Testis (tissue), 3 donors: ENCODE data around the gene SLC12A2. TPM values are rescaled to one million over a fixed set of nuclear protein-coding genes. Genes with fewer than 3 reads are reported as not detected.

ENCODE experiments used
- DNase-seq: peaks from one replicate; pipeline ENCODE4 v3.0.0-alpha.2; 2019
- H3K27ac ChIP-seq, 2 donors: fragments of 200-600 bp; sonication (generic); one replicate each; pipeline ENCODE4 v1.5.1; 2019
- H3K27me3 ChIP-seq: fragments of 200-600 bp; sonication (generic); one replicate; pipeline ENCODE4 v1.5.1; 2019
- H3K36me3 ChIP-seq: fragments of 200-600 bp; sonication (generic); one replicate; pipeline ENCODE4 v1.5.1; 2017; ENCODE audit warnings: low read depth; ENCODE audit errors: missing control alignments
- H3K4me1 ChIP-seq: fragments of 200-600 bp; sonication (generic); one replicate; pipeline ENCODE4 v1.5.1; 2019
- H3K4me3 ChIP-seq, 2 donors: fragments of 200-600 bp; sonication (generic); one replicate each; pipeline ENCODE4 v1.5.1; 2017 to 2019
- H3K9me3 ChIP-seq: fragments of 200-600 bp; sonication (generic); one replicate; pipeline ENCODE4 v1.5.1; 2017
- CTCF ChIP-seq, 3 experiments: fragments of 450-650 bp in 2 of 3; fragments of 200-600 bp in 1 of 3; sonication (generic) in 1 of 3; IDR thresholded peaks; one replicate each; pipeline ENCODE4 v1.5.1; 2016 to 2019; ENCODE audit warnings: antibody characterized with exemption in 3 of 3, mild to moderate bottlenecking in 2 of 3, moderate library complexity in 1 of 3
- POLR2A ChIP-seq: fragments of 450-650 bp; IDR thresholded peaks from one replicate; pipeline ENCODE4 v1.6.1; 2017; ENCODE audit warnings: antibody characterized with exemption, mild to moderate bottlenecking, moderate library complexity
- WGBS, 2 donors: methylation state at CpG; one replicate each; pipeline ENCODE4 v1.1.5; 2018; 5-methylcytosine and 5-hydroxymethylcytosine counted together
- intact Hi-C: fragments of 100-400 bp; cut with DNase I; formaldehyde crosslinking; loops from one replicate; pipeline ENCODE4 v1.15.1; 2023; ENCODE audit warnings: low total_unique reads
- polyA plus RNA-seq: library from polyadenylated mRNA; stranded (reverse); fragments of 350-450 nt; fragmentation: Illumina TruSeq; extraction: RNeasy Lipid Tissue Mini Kit (QIAGEN cat#74804); gene quantifications from one replicate; pipeline ENCODE4 v1.2.3, GENCODE V29; 2014; ENCODE audit warnings: low read depth, low replicate concordance; ENCODE audit not compliant: insufficient read depth
- total RNA-seq, 2 donors: library from RNA; depleted of rRNA; stranded (reverse); fragments of >200 nt; gene quantifications; one replicate each; pipeline ENCODE4 v1.2.3, GENCODE V29; 2016

The SLC12A2 gene
- total and polyA plus RNA-seq, 3 donors from 2014 or later, result 27.8 to 40.3 (median 33.0) TPM

GRCh38 chr5:128158342-128158741, 74.8 kb downstream of the SLC12A2 start:
- H3K9me3 ChIP-seq, result no peaks in the 10 kb centered on the region
- TF ChIP-seq POLR2A (no peak), CTCF (IDR thresholded peaks at IDR 0.05) (no peak)
- H3K27ac ChIP-seq, result no peak overlapping the region
- intact Hi-C loops, result no loop called here
- no peaks in the 10 kb centered on the region for H3K36me3 ChIP-seq
- WGBS, 2 donors, result 79 to 98% methylated on average over 3 of the region's 3 CpGs
- H3K4me3 ChIP-seq, result no peak overlapping the region
- no peaks in the 10 kb centered on the region for H3K27me3 ChIP-seq
- H3K4me1 ChIP-seq, result no peaks in the 10 kb centered on the region
- no peak for DNase-seq

DNA sequence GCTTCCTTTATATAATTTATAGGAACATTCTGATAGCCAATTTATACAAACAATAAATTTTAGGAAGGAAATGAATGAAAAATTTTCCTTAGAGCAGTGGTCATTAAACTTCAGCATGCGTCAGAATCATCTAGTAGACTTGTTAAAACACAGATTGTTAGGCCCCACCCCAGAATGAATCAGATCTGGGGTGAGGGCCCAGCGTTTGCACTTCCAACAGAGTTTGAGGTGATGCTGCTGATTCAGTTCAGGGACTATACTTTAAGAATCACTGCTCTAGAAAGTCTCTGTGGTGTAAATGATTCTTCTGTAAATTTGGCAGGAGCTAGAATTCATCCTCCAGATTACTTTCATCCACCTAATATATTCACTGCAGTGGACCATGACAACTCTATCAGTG, 80.4 kb downstream of the SLC12A2 start:
- no peak for TF ChIP-seq POLR2A
- no peak for TF ChIP-seq CTCF (IDR thresholded peaks at IDR 0.05)
- no peaks in the 10 kb centered on the region for H3K36me3 ChIP-seq
- WGBS, 2 donors, result 87 to 92% methylated on average over 2 of the region's 2 CpGs

GRCh38 chr5:128169401-128170017, 85.9 kb downstream of the SLC12A2 start:
- no peak for DNase-seq
- Histone ChIP-seq H3K4me1 (no peaks in the 10 kb centered on the region), H3K36me3 (no peaks in the 10 kb centered on the region), H3K27ac (no peak overlapping the region), H3K4me3 (no peak overlapping the region), H3K27me3 (no peaks in the 10 kb centered on the region), H3K9me3 (no peaks in the 10 kb centered on the region)
- intact Hi-C loops, result no loop called here
- 96 to 99% methylated on average over 2 of the region's 2 CpGs for WGBS, 2 donors
- TF ChIP-seq CTCF (IDR thresholded peaks at IDR 0.05) (no peak), POLR2A (no peak)

More for the DNA sequence above, 80.4 kb downstream of the SLC12A2 start:
- H3K27ac ChIP-seq, result no peak overlapping the region
- intact Hi-C loops, result no loop called here
- H3K9me3 ChIP-seq, result no peaks in the 10 kb centered on the region
- no peaks in the 10 kb centered on the region for H3K27me3 ChIP-seq
- no peak overlapping the region for H3K4me3 ChIP-seq
- H3K4me1 ChIP-seq, result no peaks in the 10 kb centered on the region
- DNase-seq, result no peak

- Histone ChIP-seq H3K27ac (no peak overlapping the region), H3K4me3 (no peak overlapping the region), H3K36me3 (no peaks in the 10 kb centered on the region), H3K27me3 (no peaks in the 10 kb centered on the region), H3K9me3 (no peaks in the 10 kb centered on the region), H3K4me1 (no peaks in the 10 kb centered on the region)
- WGBS, 2 donors, result 75 to 85% methylated on average over 1 of the region's 1 CpG
- DNase-seq, result no peak
- TF ChIP-seq CTCF (IDR thresholded peaks at IDR 0.05) (no peak), POLR2A (no peak)
- intact Hi-C loops, result no loop called here
Measured at GRCh38 chr5:128172102-128172501, 88.5 kb downstream of the SLC12A2 start.

GRCh38 chr5:128174951-128175350, 91.4 kb downstream of the SLC12A2 start:
- Histone ChIP-seq H3K4me3 (no peak overlapping the region), H3K4me1 (no peaks in the 10 kb centered on the region), H3K36me3 (no peaks in the 10 kb centered on the region), H3K9me3 (no peaks in the 10 kb centered on the region), H3K27ac (no peak overlapping the region), H3K27me3 (no peaks in the 10 kb centered on the region)
- 59 to 82% methylated on average over 2 of the region's 2 CpGs for WGBS, 2 donors
- TF ChIP-seq POLR2A (no peak), CTCF (IDR thresholded peaks at IDR 0.05) (no peak)
- intact Hi-C loops, result no loop called here
- DNase-seq, result no peak
